Activated CD4-positive, alpha-beta T cell treated with anti-CD3 and anti-CD28 coated beads, Interleukin-2, amount 50 U/mL, for 16 hours (primary cell): ENCODE results near the gene PDK3.

ENCODE experiments used
- DNase-seq: peaks from one replicate; pipeline ENCODE4 v3.0.0-alpha.2; 2020

The PDK3 gene

GRCh38 chrX:24563291-24564010, 98.4 kb downstream of the PDK3 start:
- no peak for DNase-seq

- DNase-seq: no peak
These were observed 101.2 kb downstream of the PDK3 start for GRCh38 chrX:24566240-24566639.

- DNase-seq: no peak
These were observed 102.1 kb downstream of the PDK3 start for GRCh38 chrX:24567169-24567568.

- peak; percentile 5 for DNase-seq
These were observed 109.7 kb downstream of the PDK3 start for GRCh38 chrX:24574743-24575142.

DNA sequence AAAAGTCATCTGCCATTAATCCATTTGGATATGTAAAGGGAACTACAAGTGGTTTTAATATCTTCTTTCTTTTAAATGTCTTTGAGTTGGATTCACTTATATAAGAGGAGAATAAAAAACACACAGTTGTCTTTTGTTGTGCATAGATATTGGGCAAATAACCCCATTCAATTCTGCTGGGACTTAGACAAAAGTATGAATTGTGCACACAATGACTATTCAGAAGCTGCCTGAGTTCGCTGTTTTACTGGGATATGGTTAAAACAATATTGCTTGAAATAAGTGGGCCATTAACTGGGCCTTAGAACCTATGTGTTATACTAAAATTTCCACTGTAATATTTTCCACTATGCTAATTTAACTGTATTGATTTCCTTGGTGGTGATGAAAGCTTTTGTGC, 110.4 kb downstream of the PDK3 start:
- DNase-seq: no peak

- no peak for DNase-seq
These were observed 112.0 kb downstream of the PDK3 start for GRCh38 chrX:24577091-24577490.
